HCT116 (cell line): Measurements from ENCODE around the gene GPR68. TPM values are rescaled to one million over a fixed set of nuclear protein-coding genes. Genes with fewer than 3 reads are reported as not detected.

Experiments used
- ATAC-seq: fragments of 200-7000 bp; cut with Tn5 transposase; 2 replicates; pipeline ENCODE4 v1.9.1; 2020; ENCODE audit warnings: mild to moderate bottlenecking, moderate library complexity
- BruUV-seq: library from RNA; stranded (reverse); fragments of 400-500 nt; replicated peaks from 2 replicates; lab custom pipeline; 2021; lab: Mats Ljungman, UMichigan
- CTCF ChIA-PET: fragments of 300-600 bp; sonication (Branson Sonifier 250); formaldehyde crosslinking; loops from one replicate; lab custom pipeline; 2021; ENCODE audit warnings: antibody characterized with exemption; lab: Charles Lee
- POLR2A ChIA-PET: fragments of 300-600, 350-600 bp; sonication (Branson Sonifier 250); formaldehyde crosslinking; loops from one replicate; lab custom pipeline; 2021; ENCODE audit warnings: antibody characterized with exemption; lab: Charles Lee
- RAD21 ChIA-PET, 2 experiments: fragments of 300-600 bp; sonication (Branson Sonifier 250); formaldehyde crosslinking; loops; one replicate each; lab custom pipeline; 2023; ENCODE audit warnings: low total read pairs in 2 of 2; ENCODE audit not compliant: uncharacterized antibody in 2 of 2, unreplicated experiment in 2 of 2, low non-redundant PET in 1 of 2; lab: Charles Lee
- DNase-seq: peaks from one replicate; pipeline ENCODE4 v3.0.0-alpha.2; 2010; ENCODE audit warnings: low read depth, low spot score
- H2AFZ ChIP-seq: fragments of 200-600 bp; shearing (Covaris generic), sonication (generic); 2 replicates; pipeline ENCODE4 v1.6.1; 2017; ENCODE audit warnings: low read depth, mixed run types, mixed read lengths, antibody characterized with exemption, low read length; ENCODE audit not compliant: poor library complexity, severe bottlenecking
- H3K27ac ChIP-seq: 2 replicates; pipeline ENCODE4 v1.5.1; 2012; ENCODE audit warnings: low read depth, low read length
- H3K27me3 ChIP-seq: fragments of 200-600 bp; sonication (generic); 2 replicates; pipeline ENCODE4 v1.6.1; 2016; ENCODE audit warnings: mixed run types, low read length, mixed read lengths; ENCODE audit not compliant: insufficient read depth
- H3K36me3 ChIP-seq, 2 experiments: fragments of 200-500 bp in 1 of 2; fragments of 200-600 bp in 1 of 2; sonication (Bioruptor generic) in 1 of 2; sonication (generic) in 1 of 2; 2 replicates each; pipeline versions ENCODE4 v1.5.1 to v1.6.1; 2014 to 2016; ENCODE audit warnings: low read length in 2 of 2, inconsistent platforms in 1 of 2, mixed read lengths in 1 of 2, mixed run types in 1 of 2; ENCODE audit not compliant: insufficient read depth in 2 of 2, control insufficient read depth in 1 of 2
- H3K4me1 ChIP-seq, 2 experiments: fragments of 200-600 bp in 1 of 2; sonication (generic) in 1 of 2; 2 replicates each; pipeline versions ENCODE4 v1.5.1 to v1.6.1; 2012 to 2017; ENCODE audit warnings: low read length in 2 of 2, inconsistent platforms in 1 of 2, mild to moderate bottlenecking in 1 of 2, mixed read lengths in 1 of 2, mixed run types in 1 of 2, moderate library complexity in 1 of 2; ENCODE audit not compliant: insufficient read depth in 2 of 2, control insufficient read depth in 1 of 2
- H3K4me2 ChIP-seq: fragments of 200-600 bp; sonication (generic); 2 replicates; pipeline ENCODE4 v1.6.1; 2017; ENCODE audit warnings: mixed run types, low read length, mixed read lengths
- H3K4me3 ChIP-seq, 2 experiments: fragments of 200-600 bp in 1 of 2; sonication (generic) in 1 of 2; replicated peaks in 1 of 2; 2 replicates each; pipeline ENCODE4 v1.5.1; 2011 to 2016; ENCODE audit warnings: low read length in 2 of 2, control low read depth in 1 of 2, low read depth in 1 of 2, mild to moderate bottlenecking in 1 of 2, mixed read lengths in 1 of 2, mixed run types in 1 of 2
- H3K79me2 ChIP-seq: fragments of 200-600 bp; sonication (generic); 2 replicates; pipeline ENCODE4 v1.6.1; 2017; ENCODE audit warnings: mild to moderate bottlenecking, mixed run types, low read length, moderate library complexity, mixed read lengths; ENCODE audit not compliant: insufficient read depth
- H3K9ac ChIP-seq: fragments of 200-600 bp; sonication (generic); 2 replicates; pipeline ENCODE4 v1.6.1; 2016; ENCODE audit warnings: low read length, mixed read lengths
- H3K9me2 ChIP-seq: fragments of 200-600 bp; sonication (generic), shearing (Covaris generic); 2 replicates; pipeline ENCODE4 v1.6.1; 2017; ENCODE audit warnings: mixed run types, mild to moderate bottlenecking, moderate library complexity; ENCODE audit not compliant: insufficient read depth
- H3K9me3 ChIP-seq, 2 experiments: fragments of 200-500 bp in 1 of 2; fragments of 200-600 bp in 1 of 2; sonication (Bioruptor generic) in 1 of 2; sonication (generic) in 1 of 2; 2 replicates each; pipeline ENCODE4 v1.6.1; 2014 to 2017; ENCODE audit warnings: low read length in 2 of 2, mixed read lengths in 2 of 2, inconsistent platforms in 1 of 2, low read depth in 1 of 2, mild to moderate bottlenecking in 1 of 2, mixed run types in 1 of 2, moderate library complexity in 1 of 2; ENCODE audit not compliant: control insufficient read depth in 1 of 2, insufficient read depth in 1 of 2
- H4K20me1 ChIP-seq: fragments of 200-600 bp; sonication (generic), shearing (Covaris generic); 2 replicates; pipeline ENCODE4 v1.6.1; 2017; ENCODE audit warnings: mixed run types, mild to moderate bottlenecking, moderate library complexity; ENCODE audit not compliant: insufficient read depth
- ATF3 ChIP-seq: IDR thresholded peaks from 2 replicates; pipeline ENCODE4 v1.6.1; 2012
- CBX3 ChIP-seq: IDR thresholded peaks from 2 replicates; pipeline ENCODE4 v1.6.1; 2012; ENCODE audit warnings: low read depth
- CEBPB ChIP-seq: IDR thresholded peaks from 2 replicates; pipeline ENCODE4 v1.6.1; 2012; ENCODE audit warnings: low read depth
- CTCF ChIP-seq, 3 experiments: fragments of 200-600 bp in 1 of 3; sonication (generic) in 1 of 3; IDR thresholded peaks in 2 of 3; conservative IDR thresholded peaks in 1 of 3; 2 replicates each; pipeline ENCODE4 v1.5.1; 2012 to 2017; ENCODE audit warnings: low read depth in 2 of 3, low read length in 2 of 3, antibody characterized with exemption in 1 of 3, borderline replicate concordance in 1 of 3, control low read depth in 1 of 3, mild to moderate bottlenecking in 1 of 3, mixed read lengths in 1 of 3, mixed run types in 1 of 3, moderate library complexity in 1 of 3; ENCODE audit not compliant: insufficient read depth in 1 of 3
- EGR1 ChIP-seq: IDR thresholded peaks from 2 replicates; pipeline ENCODE4 v1.6.1; 2012; ENCODE audit warnings: low read depth
- ELF1 ChIP-seq: IDR thresholded peaks from 2 replicates; pipeline ENCODE4 v1.6.1; 2012; ENCODE audit warnings: low read depth, borderline replicate concordance
- EZH2 ChIP-seq: fragments of 200-600 bp; sonication (generic); IDR thresholded peaks from 2 replicates; pipeline ENCODE4 v1.6.1; 2017; ENCODE audit warnings: antibody characterized with exemption, mixed run types
- EZH2phosphoT487 ChIP-seq: fragments of 200-600 bp; IDR thresholded peaks from 2 replicates; pipeline ENCODE4 v1.6.1; 2018; ENCODE audit warnings: antibody characterized with exemption, borderline replicate concordance
- FOSL1 ChIP-seq: IDR thresholded peaks from 2 replicates; pipeline ENCODE4 v1.6.1; 2012; ENCODE audit warnings: low read depth
- JUND ChIP-seq: IDR thresholded peaks from 2 replicates; pipeline ENCODE4 v1.6.1; 2012
- MAX ChIP-seq: IDR thresholded peaks from 2 replicates; pipeline ENCODE4 v1.6.1; 2012
- POLR2AphosphoS5 ChIP-seq: IDR thresholded peaks from 2 replicates; pipeline ENCODE4 v1.6.1; 2011; ENCODE audit warnings: mild to moderate bottlenecking, low read depth, low read length, moderate library complexity
- RAD21 ChIP-seq: IDR thresholded peaks from 2 replicates; pipeline ENCODE4 v1.6.1; 2012; ENCODE audit warnings: low read depth, mild to moderate bottlenecking
- REST ChIP-seq: IDR thresholded peaks from 2 replicates; pipeline ENCODE4 v1.6.1; 2012; ENCODE audit warnings: low read depth
- SIN3A ChIP-seq: IDR thresholded peaks from 2 replicates; pipeline ENCODE4 v1.6.1; 2012; ENCODE audit warnings: low read depth
- SP1 ChIP-seq: IDR thresholded peaks from 2 replicates; pipeline ENCODE4 v1.6.1; 2012; ENCODE audit warnings: low read depth
- SRF ChIP-seq: IDR thresholded peaks from 2 replicates; pipeline ENCODE4 v1.6.1; 2012; ENCODE audit warnings: low read depth
- TCF7L2 ChIP-seq: IDR thresholded peaks from 2 replicates; pipeline ENCODE4 v1.7.0; 2011; ENCODE audit warnings: borderline replicate concordance, inconsistent platforms; ENCODE audit not compliant: insufficient read depth, insufficient read length; ENCODE audit errors: extremely low read depth
- ZBTB33 ChIP-seq: IDR thresholded peaks from 2 replicates; pipeline ENCODE4 v1.6.1; 2011; ENCODE audit warnings: mild to moderate bottlenecking, low read length, moderate library complexity; ENCODE audit not compliant: insufficient replicate concordance; ENCODE audit errors: extremely low read depth
- ZFX ChIP-seq: fragments of 450-650 bp; IDR thresholded peaks from 2 replicates; pipeline ENCODE4 v1.6.1; 2017
- intact Hi-C: fragments of 100-400 bp; cut with micrococcal nuclease; formaldehyde crosslinking; loops from 2 replicates; pipeline ENCODE4 v1.10.0; 2022
- total RNA-seq: library from RNA; stranded (reverse); gene quantifications from one replicate; pipeline ENCODE4 v1.2.1, GENCODE V29; 2021; ENCODE audit not compliant: unreplicated experiment

The GPR68 gene
- total RNA-seq, 1 experiment from 2014 or later = not detected

- Histone ChIP-seq H3K27ac (no peak overlapping the region), H3K9me3 (no peaks in the 10 kb centered on the region)
- TF ChIP-seq SRF (no peak), SIN3A (no peak), CTCF (IDR thresholded peaks at IDR 0.05 in 2 of 3, conservative IDR thresholded peaks at IDR 0.05 in 1 of 3; ENCODE audit: borderline replicate concordance in 1 of 3, insufficient read depth in 1 of 3, low read depth in 2 of 3, low read length in 2 of 3) (no peak), ATF3 (no peak), POLR2AphosphoS5 (no peak), RAD21 (no peak), EGR1 (no peak), ZBTB33 (no peak), EZH2phosphoT487 (no peak), ELF1 (no peak), CBX3 (no peak), MAX (no peak), REST (no peak), FOSL1 (no peak), ZFX (no peak), SP1 (no peak), JUND (no peak), EZH2 (no peak), CEBPB (no peak), TCF7L2 (no peak)
- TF ChIP-seq, all 23 proteins: peak for 0
- no peaks in the 10 kb centered on the region for H4K20me1 ChIP-seq
- CTCF ChIA-PET = no interaction called here
- no peaks in the 10 kb centered on the region for H3K36me3 ChIP-seq
- no peak overlapping the region for H2AFZ ChIP-seq
- no peaks in the 10 kb centered on the region for H3K79me2 ChIP-seq
- peak; percentile 39; the same call in 1 of the 2 replicates for ATAC-seq
- H3K4me1 ChIP-seq = peaks cover 8 to 12% of the 10 kb centered on the region in 2 experiments; a peak in 2 of 4 replicates
- no peak overlapping the region for H3K9ac ChIP-seq
- H3K4me3 ChIP-seq = no peak overlapping the region
- H3K4me2 ChIP-seq = no peak overlapping the region
- no peak for DNase-seq
- POLR2A ChIA-PET = no interaction called here
- H3K9me2 ChIP-seq = no peaks in the 10 kb centered on the region
- intact Hi-C loops = no loop called here
- RAD21 ChIA-PET = no interaction called here
- no peaks in the 10 kb centered on the region for H3K27me3 ChIP-seq
- BruUV-seq = no TSS peak
Measured at GRCh38 chr14:91255026-91255695, 10.7 kb upstream of the GPR68 start.
